ENCODE results near the gene CERS1.
"Not testable (repeated sequence)": the region's sequence is repeated elsewhere in the genome, so short reads cannot be mapped to it uniquely, and the experiment has no call there.

CERS1 gene

DNA sequence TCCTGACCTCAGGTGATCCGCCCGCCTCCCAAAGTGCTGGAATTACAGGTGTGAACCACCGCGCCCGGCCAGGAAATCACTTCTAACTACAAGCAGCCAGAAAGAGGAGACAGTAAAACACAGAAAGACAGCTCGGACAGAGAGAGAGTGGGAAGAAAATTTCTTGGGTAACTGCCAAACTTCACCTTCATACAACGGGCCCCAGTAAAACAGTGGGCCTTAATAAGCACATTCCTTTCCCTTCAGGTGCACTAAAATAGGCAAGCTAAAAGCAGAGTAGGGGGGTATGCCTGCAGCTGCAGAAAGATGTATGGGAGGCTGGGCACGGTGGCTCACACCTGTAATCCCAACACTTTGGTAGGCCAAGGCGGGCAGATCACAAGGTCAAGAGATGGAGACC lies 21.6 kb upstream of the CERS1 start:
- DNase-seq, result not testable (repeated sequence)

GRCh38 chr19:18915639-18916038 lies 19.7 kb upstream of the CERS1 start:
- DNase-seq, result no peak

GRCh38 chr19:18913466-18913865 lies 17.5 kb upstream of the CERS1 start:
- DNase-seq, result no peak

DNA sequence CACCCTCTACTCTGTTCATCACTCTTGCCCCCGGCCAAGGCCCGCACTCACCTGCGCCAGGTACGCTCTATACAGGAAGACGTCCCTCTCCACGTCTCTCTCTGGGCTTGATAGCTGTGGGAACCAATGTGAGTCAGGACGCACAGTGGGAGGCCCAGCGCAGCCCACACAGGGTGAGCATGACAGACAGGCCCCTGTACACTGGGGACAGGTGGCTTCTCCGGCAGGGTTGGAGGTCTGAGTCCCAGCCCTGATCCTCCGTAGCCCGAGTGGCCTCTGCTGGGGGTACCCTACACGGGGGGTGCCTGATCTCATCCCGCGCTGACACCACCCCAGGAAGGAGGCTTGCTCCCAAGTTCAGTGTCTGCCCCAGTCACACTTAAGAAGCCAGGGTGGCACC lies 17.0 kb upstream of the CERS1 start:
- no peak for DNase-seq

- DNase-seq, result no peak
Observed at GRCh38 chr19:18910801-18911436, 15.0 kb upstream of the CERS1 start.

DNA sequence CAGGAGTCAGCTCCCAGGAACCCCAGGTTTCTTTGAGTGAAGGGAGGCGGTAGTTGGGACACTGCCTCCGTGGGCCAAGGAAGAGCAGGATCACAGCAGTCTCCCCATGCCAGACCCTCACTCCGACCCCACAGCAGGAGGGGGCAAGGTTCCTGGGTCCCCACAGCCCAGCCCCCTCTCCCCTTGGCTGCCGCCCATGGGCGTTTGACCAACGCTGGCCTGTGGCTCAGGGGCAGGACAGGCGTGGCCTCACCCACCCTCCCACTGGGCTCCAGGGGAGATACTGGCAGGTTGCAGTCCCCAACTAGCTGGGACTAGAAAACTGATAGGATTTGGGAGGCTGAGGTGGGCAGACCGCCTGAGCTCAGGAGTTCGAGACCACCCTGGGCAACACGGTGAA lies 14.1 kb upstream of the CERS1 start:
- no peak for DNase-seq

GRCh38 chr19:18908917-18909619 lies 13.1 kb upstream of the CERS1 start:
- no peak for DNase-seq

DNA sequence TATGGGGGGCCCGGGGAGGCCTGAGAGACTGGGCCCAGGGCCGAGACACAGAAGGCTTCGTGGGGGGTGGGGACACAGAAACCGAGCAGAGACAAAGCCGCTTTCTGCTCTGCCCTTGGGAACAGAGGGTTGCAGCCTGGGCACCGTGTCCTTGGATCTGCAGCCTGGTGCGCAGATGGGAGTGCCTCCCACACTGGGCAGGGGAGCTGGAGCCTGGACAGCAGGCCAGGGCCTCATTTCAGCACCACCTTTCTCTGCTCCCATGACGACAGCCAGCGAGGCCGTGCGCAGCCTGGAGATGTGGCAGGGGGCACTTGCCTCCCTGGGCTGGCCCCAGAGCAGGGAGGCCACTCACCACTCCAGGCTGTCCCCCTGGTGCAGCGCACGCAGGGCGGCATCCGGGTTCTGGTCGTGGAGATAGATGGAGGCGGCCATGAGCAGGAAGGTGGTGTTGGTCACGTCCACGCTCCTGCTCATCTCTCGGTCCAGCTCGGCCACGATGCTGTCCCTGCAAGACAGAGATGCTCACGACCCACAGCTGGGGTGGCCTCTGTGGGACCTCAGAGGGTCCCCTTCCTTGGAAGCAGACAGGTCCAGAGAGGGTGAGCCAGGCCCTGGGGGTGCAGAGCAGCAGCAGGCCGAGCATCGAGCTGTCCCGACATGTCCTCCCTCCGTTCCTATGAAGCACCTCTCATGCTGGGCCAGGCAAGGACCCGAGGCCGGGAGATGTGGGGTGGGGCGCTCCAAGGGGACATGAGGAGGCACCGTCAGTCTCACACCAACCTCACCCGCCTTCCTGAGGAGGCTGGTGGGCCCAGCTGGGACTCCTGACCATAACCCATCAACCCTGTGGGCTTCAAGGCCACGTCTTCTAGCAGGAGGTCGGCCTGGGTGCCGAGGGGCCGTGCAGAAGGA lies 10.9 kb upstream of the CERS1 start:
- no peak for DNase-seq

DNA sequence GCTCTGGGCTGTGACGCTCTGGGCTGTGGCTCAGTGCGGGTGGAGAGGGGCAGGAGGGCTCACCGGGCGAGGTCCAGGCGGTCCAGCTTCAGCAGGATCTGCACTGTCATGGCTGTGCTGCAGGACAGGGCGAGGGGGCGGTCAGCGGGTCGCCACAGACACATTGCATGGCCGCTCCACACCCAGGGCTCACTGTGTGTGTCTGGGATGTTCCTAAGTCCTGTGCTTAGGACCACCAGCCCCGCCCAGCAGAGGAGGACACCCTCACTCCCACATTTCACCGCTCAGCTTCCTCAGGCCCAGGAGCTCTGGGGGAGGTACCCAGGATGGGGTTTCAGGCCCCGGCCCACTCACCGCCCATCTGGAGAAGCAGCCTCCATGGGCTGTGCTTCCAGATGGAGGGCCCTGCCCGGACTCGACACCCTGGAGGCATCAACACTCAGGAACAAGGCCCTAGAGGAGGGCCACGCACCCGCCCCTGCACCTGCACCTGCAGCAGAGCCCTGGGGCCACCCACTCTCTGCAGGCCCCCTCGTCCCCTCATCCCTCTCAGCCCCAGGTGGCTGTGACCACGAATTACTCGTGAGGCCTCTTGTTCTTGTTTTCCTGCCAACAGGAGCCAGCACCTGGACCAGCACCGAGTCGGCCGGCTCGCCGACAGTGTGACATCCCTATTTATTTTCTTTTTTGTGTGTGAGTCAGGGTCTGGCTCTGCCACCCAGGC lies 9.7 kb upstream of the CERS1 start:
- DNase-seq, result no peak

GRCh38 chr19:18905058-18905456 lies 9.1 kb upstream of the CERS1 start:
- DNase-seq, result no peak

GRCh38 chr19:18904334-18905057 lies 8.5 kb upstream of the CERS1 start:
- no peak for DNase-seq

- no peak for DNase-seq
Observed at GRCh38 chr19:18903156-18904037, 7.4 kb upstream of the CERS1 start.

GRCh38 chr19:18902519-18902918 lies 6.6 kb upstream of the CERS1 start:
- not testable (repeated sequence) for DNase-seq

DNA sequence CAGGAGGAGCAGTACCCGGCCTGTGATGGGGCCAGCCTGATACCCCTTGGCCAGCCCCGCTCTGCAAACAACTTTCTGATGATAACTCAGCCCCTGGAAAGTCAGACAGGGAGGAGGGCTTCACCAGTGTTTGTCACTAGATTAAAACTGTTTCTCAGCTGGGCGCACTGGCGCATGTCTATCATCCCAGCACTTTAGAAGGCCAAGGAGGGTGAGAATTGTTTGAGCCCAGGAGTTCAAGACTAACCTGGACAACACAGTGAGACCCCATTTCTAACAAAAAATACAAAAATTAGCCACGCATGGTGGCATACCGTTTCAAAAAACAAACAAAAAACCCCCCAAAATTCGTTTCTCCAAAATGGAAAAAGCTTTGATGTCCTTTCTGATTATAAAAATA lies 5.5 kb upstream of the CERS1 start:
- DNase-seq, result no peak

GRCh38 chr19:18900700-18901481 lies 4.9 kb upstream of the CERS1 start:
- no peak for DNase-seq

DNA sequence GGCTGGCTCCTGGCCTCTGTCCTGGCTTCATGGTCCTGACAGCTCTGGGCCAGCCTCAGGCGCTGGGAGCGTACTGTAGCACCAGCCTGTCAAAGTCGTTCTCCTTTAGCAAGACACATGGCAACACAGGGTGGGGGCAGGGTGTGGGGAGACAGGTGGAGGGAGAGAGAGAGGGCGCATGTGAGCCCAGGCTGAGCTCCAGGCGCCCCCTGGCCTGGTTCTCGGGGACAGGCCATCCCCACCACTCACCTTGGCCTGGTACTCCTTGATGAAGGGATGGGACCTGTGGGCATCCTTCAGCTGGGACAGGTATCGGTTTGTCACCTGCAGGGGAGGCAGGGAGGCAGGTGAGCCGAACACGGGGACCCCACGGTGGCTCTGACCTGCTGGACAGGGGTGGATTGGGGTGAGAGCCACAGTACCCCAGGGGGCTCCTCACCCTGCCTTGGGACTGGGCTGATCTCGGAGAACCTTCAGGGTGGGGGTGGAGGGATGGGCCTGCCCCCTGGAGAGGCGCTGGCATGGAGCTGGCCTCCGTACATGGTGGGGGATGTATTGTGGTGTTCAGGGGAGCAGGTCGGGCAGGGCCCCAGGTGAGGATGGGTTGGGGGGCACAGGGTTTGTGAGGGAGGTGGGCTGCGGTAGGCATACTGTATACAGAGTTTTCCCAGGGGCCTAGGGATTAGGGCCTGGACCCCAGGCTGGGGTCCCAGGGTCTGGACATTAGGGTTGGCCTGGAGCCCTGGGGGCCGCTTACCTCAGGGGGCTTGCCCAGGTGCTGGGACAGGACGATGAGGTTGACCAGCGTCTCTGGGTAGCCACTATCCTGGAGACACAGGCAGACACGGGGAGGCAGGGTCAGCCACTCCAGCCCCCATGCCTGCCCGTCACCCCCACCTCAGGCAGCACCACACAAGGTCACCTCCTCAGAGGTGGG lies 3.9 kb upstream of the CERS1 start:
- DNase-seq, result no peak

- no peak for DNase-seq
Observed at GRCh38 chr19:18898607-18899408, 2.9 kb upstream of the CERS1 start.

GRCh38 chr19:18898081-18898606 lies 2.2 kb upstream of the CERS1 start:
- no peak for DNase-seq
